SK-N-SH treated with all-trans-retinoic acid at 6 μM for 48 hours (cell line): ENCODE measurements around the gene HK3.

Source experiments
- ESRRG ChIP-seq: fragments of 250-450 bp; sonication (Bioruptor Pico); IDR thresholded peaks from 2 replicates; pipeline ENCODE4 v1.6.1; 2021; ENCODE audit warnings: mild to moderate bottlenecking
- OSR1 ChIP-seq: fragments of 250-450 bp; sonication (Bioruptor Pico); IDR thresholded peaks from 2 replicates; pipeline ENCODE4 v1.8.0; 2022; ENCODE audit warnings: moderate library complexity, mild to moderate bottlenecking, inconsistent platforms
- ZFP30 ChIP-seq: fragments of 450-650 bp; formaldehyde crosslinking; IDR thresholded peaks from 2 replicates; pipeline ENCODE4 v1.5.0; 2022; ENCODE audit warnings: mild to moderate bottlenecking, moderate library complexity
- ZNF70 ChIP-seq: fragments of 450-650 bp; formaldehyde crosslinking; IDR thresholded peaks from 2 replicates; pipeline ENCODE4 v1.5.0; 2020; ENCODE audit warnings: mild to moderate bottlenecking, moderate library complexity
- TF ChIP-seq, protein P1 (sequence below): fragments of 250-450 bp; sonication (Bioruptor Pico); IDR thresholded peaks from 2 replicates; pipeline ENCODE4 v1.5.1; 2020; ENCODE audit warnings: low read depth, mild to moderate bottlenecking, moderate library complexity

DNA sequence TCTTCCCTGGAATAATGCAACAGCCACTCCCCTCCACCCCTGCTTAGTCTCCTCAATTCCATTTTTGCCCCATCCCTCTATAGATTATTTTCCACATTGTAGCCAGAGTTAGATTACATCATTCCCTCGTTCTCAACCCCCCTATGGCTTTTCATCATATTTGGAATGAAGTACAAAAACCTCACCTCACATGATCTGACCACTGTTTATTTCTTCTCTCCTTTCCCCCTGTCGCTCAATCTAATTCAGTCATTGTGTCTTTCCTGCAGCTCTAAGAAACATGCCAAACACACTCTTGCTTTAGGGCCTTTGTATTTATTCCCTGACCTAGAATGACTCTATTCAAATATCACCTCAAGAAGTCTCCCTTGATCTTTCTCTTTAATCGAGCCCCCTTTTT is 22.6 kb upstream of the HK3 start:
- TF ChIP-seq ESRRG (no peak), ZNF70 (no peak), ZFP30 (no peak), OSR1 (no peak)
- TF ChIP-seq, protein P1, sequence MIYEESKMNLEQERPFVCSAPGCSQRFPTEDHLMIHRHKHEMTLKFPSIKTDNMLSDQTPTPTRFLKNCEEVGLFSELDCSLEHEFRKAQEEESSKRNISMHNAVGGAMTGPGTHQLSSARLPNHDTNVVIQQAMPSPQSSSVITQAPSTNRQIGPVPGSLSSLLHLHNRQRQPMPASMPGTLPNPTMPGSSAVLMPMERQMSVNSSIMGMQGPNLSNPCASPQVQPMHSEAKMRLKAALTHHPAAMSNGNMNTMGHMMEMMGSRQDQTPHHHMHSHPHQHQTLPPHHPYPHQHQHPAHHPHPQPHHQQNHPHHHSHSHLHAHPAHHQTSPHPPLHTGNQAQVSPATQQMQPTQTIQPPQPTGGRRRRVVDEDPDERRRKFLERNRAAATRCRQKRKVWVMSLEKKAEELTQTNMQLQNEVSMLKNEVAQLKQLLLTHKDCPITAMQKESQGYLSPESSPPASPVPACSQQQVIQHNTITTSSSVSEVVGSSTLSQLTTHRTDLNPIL (CRISPR knock-in tag) = no peak
